Measurements from ENCODE around the gene CDH15.

DNA sequence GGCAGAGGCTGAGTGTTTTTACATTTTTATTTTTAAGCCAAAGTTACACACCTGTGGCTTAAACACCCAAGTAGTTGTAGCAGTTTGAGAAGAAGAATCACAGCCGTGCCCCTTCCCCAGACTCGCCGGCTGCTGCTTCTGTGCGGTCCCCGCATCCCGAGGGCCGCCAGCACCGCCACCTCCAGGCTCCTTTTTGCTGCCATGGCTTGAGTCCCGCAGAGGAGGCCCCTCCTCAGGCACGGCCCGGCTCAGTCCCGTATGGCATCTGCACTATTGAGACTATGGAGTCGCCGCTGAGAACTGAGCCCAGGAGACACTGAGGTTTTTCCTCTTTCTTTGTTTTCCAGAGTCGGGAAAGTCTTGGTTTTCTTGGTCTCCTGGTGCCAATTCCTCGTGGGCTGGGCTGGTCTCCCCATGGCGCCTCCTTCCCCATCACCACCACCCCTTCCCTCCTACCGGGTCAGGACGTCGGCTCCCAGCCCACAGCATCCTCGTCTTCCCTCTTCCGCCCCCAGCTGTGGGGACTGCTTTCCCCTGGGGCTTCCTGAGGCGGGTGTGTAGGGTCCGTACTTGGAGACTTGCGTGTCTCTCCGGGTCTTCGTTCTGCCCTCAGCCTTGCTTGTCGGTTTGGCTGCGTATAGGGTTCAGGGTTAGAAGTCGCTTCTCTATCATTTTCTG is 32.6 kb upstream of the CDH15 start:
- TF ChIP-seq CTCF (IDR thresholded peaks at IDR 0.05; ENCODE audit: insufficient read depth, low read depth, low read length) (no peak), EZH2 (IDR thresholded peaks at IDR 0.05; ENCODE audit: insufficient read depth, low read length) (no peak)

Measured in astrocyte (in vitro differentiated cells and primary cell).